ENCODE data around the gene HUNK. TPM values are rescaled to one million over a fixed set of nuclear protein-coding genes. Genes with fewer than 3 reads are reported as not detected.
"Not testable (repeated sequence)": the region's sequence is repeated elsewhere in the genome, so short reads cannot be mapped to it uniquely, and the experiment has no call there.

HUNK gene
- total and polyA plus RNA-seq, 2 donors from 2014 or later: 2.7 to 17.2 TPM

- H3K4me3 ChIP-seq (ENCODE audit: low read length in 3 of 3): no peak overlapping the region
- H3K36me3 ChIP-seq (ENCODE audit: control insufficient read depth in 2 of 3, insufficient read depth in 3 of 3, low read length in 3 of 3): no peaks in the 10 kb centered on the region
- intact Hi-C loops (cut with DNase I): loop anchor here (5.0 kb wide), 1 partner anchor 393 kb away; no protein-coding TSS in a partner anchor
- H3K27me3 ChIP-seq (ENCODE audit: control insufficient read depth, insufficient read depth, low read length): no peaks in the 10 kb centered on the region
- H3K27ac ChIP-seq (ENCODE audit: low read depth in 2 of 2, low read length in 2 of 2): no peak overlapping the region
- DNase-seq (peak in 1 of 5 donors; percentile 80), FAIRE-seq (no peak)
- peaks cover 0 to 3% (median 0%) of the 10 kb centered on the region in 3 donors for H3K4me1 ChIP-seq (ENCODE audit: control insufficient read depth in 2 of 3, insufficient read depth in 2 of 3, low read depth in 1 of 3, low read length in 3 of 3)
- H3K9me3 ChIP-seq (ENCODE audit: control insufficient read depth in 2 of 3, insufficient read depth in 1 of 3, low read length in 3 of 3): no peaks in the 10 kb centered on the region
- TF ChIP-seq, protein P1, sequence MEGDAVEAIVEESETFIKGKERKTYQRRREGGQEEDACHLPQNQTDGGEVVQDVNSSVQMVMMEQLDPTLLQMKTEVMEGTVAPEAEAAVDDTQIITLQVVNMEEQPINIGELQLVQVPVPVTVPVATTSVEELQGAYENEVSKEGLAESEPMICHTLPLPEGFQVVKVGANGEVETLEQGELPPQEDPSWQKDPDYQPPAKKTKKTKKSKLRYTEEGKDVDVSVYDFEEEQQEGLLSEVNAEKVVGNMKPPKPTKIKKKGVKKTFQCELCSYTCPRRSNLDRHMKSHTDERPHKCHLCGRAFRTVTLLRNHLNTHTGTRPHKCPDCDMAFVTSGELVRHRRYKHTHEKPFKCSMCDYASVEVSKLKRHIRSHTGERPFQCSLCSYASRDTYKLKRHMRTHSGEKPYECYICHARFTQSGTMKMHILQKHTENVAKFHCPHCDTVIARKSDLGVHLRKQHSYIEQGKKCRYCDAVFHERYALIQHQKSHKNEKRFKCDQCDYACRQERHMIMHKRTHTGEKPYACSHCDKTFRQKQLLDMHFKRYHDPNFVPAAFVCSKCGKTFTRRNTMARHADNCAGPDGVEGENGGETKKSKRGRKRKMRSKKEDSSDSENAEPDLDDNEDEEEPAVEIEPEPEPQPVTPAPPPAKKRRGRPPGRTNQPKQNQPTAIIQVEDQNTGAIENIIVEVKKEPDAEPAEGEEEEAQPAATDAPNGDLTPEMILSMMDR (IDR thresholded peaks at IDR 0.05; ENCODE audit: borderline replicate concordance, extremely low read depth, insufficient read depth): no peak
- no peak overlapping the region for H3K9ac ChIP-seq (ENCODE audit: low read length in 3 of 3)
Measured at GRCh38 chr21:31869750-31870149, 3.1 kb upstream of the HUNK start.

DNA sequence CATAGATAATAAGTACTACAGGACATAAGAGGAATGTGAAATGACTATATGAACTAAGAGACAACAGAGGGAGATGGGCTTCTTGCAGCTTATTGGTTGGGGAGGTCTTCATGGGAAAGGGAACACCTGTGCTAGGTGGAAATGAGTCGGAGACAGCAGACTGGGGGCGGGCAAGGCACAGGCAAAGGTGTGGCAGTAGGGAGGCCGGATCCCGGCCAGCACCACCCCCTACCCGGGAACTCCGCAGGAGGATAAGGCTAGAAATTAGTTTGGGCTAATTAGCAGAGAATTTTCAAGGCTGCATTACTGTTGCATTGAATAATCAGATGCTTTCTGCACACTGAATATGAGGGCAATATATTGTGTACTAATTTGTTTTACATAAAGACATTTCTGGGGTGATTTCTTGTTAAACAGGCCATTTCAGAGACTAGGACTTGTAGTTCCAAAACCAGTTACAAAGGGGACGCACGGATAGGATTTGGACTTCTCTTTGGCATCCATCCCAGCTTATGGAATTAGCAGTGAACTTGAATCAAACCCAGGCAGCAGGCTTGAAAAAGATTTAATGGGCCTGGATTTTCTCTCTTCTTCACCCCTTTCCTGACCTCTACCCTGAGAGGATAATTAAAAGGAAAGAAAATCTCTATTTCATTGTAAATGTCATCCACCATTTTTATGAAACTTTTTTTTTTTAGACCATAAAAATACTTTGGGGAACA, 2.2 kb upstream of the HUNK start:
- FAIRE-seq (no peak), DNase-seq (peak in 1 of 5 donors; percentile 83)
- Histone ChIP-seq H3K4me1 (ENCODE audit: control insufficient read depth in 2 of 3, insufficient read depth in 2 of 3, low read depth in 1 of 3, low read length in 3 of 3) (peaks cover 0 to 3% (median 0%) of the 10 kb centered on the region in 3 donors), H3K9me3 (ENCODE audit: control insufficient read depth in 2 of 3, insufficient read depth in 1 of 3, low read length in 3 of 3) (no peaks in the 10 kb centered on the region), H3K4me3 (ENCODE audit: low read length in 3 of 3) (no peak overlapping the region), H3K27ac (ENCODE audit: low read depth in 2 of 2, low read length in 2 of 2) (no peak overlapping the region), H3K9ac (ENCODE audit: low read length in 3 of 3) (no peak overlapping the region), H3K36me3 (ENCODE audit: control insufficient read depth in 2 of 3, insufficient read depth in 3 of 3, low read length in 3 of 3) (no peaks in the 10 kb centered on the region), H3K27me3 (ENCODE audit: control insufficient read depth, insufficient read depth, low read length) (no peaks in the 10 kb centered on the region)
- TF ChIP-seq, protein P1 (IDR thresholded peaks at IDR 0.05; ENCODE audit: borderline replicate concordance, extremely low read depth, insufficient read depth): no peak
- intact Hi-C loops (cut with DNase I): no loop called here

- H3K27me3 ChIP-seq (ENCODE audit: control insufficient read depth, insufficient read depth, low read length); H3K9ac ChIP-seq (ENCODE audit: low read length in 3 of 3); H3K4me1 ChIP-seq (ENCODE audit: control insufficient read depth in 2 of 3, insufficient read depth in 2 of 3, low read depth in 1 of 3, low read length in 3 of 3); H3K4me3 ChIP-seq (ENCODE audit: low read length in 3 of 3); DNase-seq; FAIRE-seq; intact Hi-C loops (cut with DNase I); H3K36me3 ChIP-seq (ENCODE audit: control insufficient read depth in 2 of 3, insufficient read depth in 3 of 3, low read length in 3 of 3); H3K27ac ChIP-seq (ENCODE audit: low read depth in 2 of 2, low read length in 2 of 2); H3K9me3 ChIP-seq (ENCODE audit: control insufficient read depth in 2 of 3, insufficient read depth in 1 of 3, low read length in 3 of 3): not testable (repeated sequence)
Measured at GRCh38 chr21:31871371-31871770, 1.4 kb upstream of the HUNK start.

- FAIRE-seq: no peak
- Histone ChIP-seq H3K27ac (ENCODE audit: low read depth in 2 of 2, low read length in 2 of 2) (peak overlapping the region in 1 of 2 donors; percentile 29), H3K27me3 (ENCODE audit: control insufficient read depth, insufficient read depth, low read length) (no peaks in the 10 kb centered on the region), H3K36me3 (ENCODE audit: control insufficient read depth in 2 of 3, insufficient read depth in 3 of 3, low read length in 3 of 3) (no peaks in the 10 kb centered on the region), H3K4me3 (ENCODE audit: low read length in 3 of 3) (peak overlapping the region; percentile 39 to 55 (median 54)), H3K9me3 (ENCODE audit: control insufficient read depth in 2 of 3, insufficient read depth in 1 of 3, low read length in 3 of 3) (no peaks in the 10 kb centered on the region), H3K4me1 (ENCODE audit: control insufficient read depth in 2 of 3, insufficient read depth in 2 of 3, low read depth in 1 of 3, low read length in 3 of 3) (peaks cover 0 to 3% (median under 1%) of the 10 kb centered on the region in 3 donors), H3K9ac (ENCODE audit: low read length in 3 of 3) (peak overlapping the region in 1 of 3 donors; percentile 42)
- TF ChIP-seq, protein P1 (IDR thresholded peaks at IDR 0.05; ENCODE audit: borderline replicate concordance, extremely low read depth, insufficient read depth): no peak
- intact Hi-C loops (cut with DNase I): no loop called here
- no peak for DNase-seq
Measured at GRCh38 chr21:31872072-31872451, 758 bp upstream of the HUNK start.

All from kidney (tissue), 14 donors.